ENCODE results near the gene NYAP1. TPM values are rescaled to one million over a fixed set of nuclear protein-coding genes. Genes with fewer than 3 reads are reported as not detected.

The NYAP1 gene
- total RNA-seq, 2 experiments from 2014 or later: 0.10 to 0.98 TPM

DNA sequence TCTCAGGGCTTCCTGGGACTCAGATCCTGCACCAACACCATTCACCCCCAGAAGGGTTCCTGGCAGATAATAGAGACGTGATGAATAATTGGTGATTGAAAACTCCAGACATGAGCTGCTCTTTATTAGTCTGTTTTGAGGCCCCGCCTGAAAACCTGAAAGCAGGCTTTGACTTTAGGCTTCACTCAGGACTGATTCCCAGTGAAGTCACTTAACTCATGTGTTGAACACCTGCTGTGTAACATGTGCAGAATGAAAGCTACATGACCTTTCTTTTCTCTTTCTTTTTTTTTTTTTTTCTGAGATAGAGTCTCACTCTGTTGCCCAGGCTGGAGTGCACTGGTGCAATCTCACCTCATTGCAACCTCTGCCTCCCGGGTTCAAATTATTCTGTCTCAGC, 28.5 kb upstream of the NYAP1 start:
- intact Hi-C loops (cut with micrococcal nuclease; ENCODE audit: unreplicated experiment): no loop called here
- DNase-seq (ENCODE audit: low spot score): no peak
- Histone ChIP-seq H2AFZ (ENCODE audit: low read length) (no peak overlapping the region), H4K20me1 (ENCODE audit: insufficient read depth, low read length) (no peaks in the 10 kb centered on the region), H3K36me3 (ENCODE audit: insufficient read depth, low read length) (peaks cover 2% of the 10 kb centered on the region), H3K4me1 (ENCODE audit: insufficient read depth, low read length, poor library complexity, severe bottlenecking) (peaks cover 8% of the 10 kb centered on the region), H3K27ac (ENCODE audit: low read depth, low read length, poor library complexity, severe bottlenecking) (no peak overlapping the region), H3K4me2 (ENCODE audit: low read length) (no peak overlapping the region), H3K9me2 (ENCODE audit: insufficient read depth, low read length) (no peaks in the 10 kb centered on the region), H3K9me3 (ENCODE audit: low read length) (no peaks in the 10 kb centered on the region), H3K4me3 (ENCODE audit: low read depth, low read length, poor library complexity, severe bottlenecking) (no peak overlapping the region), H3K79me2 (ENCODE audit: insufficient read depth, low read depth, low read length) (no peaks in the 10 kb centered on the region)
- no TSS peak for BruUV-seq (replicated peaks)
- ChIA-PET CTCF (ENCODE audit: unreplicated experiment) (interaction anchor here (0.6 to 0.8 kb wide), 2 partner anchors 20 to 55 kb away, joined by 3 read pairs; no protein-coding TSS in a partner anchor), POLR2A (interaction anchor here (0.9 to 1.2 kb wide), 3 partner anchors 11 to 183 kb away, joined by 3 to 6 read pairs (median 3); partner anchors contain the start of gene PPP1R35)
- TF ChIP-seq, protein P1, sequence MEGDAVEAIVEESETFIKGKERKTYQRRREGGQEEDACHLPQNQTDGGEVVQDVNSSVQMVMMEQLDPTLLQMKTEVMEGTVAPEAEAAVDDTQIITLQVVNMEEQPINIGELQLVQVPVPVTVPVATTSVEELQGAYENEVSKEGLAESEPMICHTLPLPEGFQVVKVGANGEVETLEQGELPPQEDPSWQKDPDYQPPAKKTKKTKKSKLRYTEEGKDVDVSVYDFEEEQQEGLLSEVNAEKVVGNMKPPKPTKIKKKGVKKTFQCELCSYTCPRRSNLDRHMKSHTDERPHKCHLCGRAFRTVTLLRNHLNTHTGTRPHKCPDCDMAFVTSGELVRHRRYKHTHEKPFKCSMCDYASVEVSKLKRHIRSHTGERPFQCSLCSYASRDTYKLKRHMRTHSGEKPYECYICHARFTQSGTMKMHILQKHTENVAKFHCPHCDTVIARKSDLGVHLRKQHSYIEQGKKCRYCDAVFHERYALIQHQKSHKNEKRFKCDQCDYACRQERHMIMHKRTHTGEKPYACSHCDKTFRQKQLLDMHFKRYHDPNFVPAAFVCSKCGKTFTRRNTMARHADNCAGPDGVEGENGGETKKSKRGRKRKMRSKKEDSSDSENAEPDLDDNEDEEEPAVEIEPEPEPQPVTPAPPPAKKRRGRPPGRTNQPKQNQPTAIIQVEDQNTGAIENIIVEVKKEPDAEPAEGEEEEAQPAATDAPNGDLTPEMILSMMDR (conservative IDR thresholded peaks at IDR 0.05; ENCODE audit: low read length): no peak
- no peak for TF ChIP-seq EZH2phosphoT487 (IDR thresholded peaks at IDR 0.05; ENCODE audit: borderline replicate concordance, low read depth, low read length)

DNA sequence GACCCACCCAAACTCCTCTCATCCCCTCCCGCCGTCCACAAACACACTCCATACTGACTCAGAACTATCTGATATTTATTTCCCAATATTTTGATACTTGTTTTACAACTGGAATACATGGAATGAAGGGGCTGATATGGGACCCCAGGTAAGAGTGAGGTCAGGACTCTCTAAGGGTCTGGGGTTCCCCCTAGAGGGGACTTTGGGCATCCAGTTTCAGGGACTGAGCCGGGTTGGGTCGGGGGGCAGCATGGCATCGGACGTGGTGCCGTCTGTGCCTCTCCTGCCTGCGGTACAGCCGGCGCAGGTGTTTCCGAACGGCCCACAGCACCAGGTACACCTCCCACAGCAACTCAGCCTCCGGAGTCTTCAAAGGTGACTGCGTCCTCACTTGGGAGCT, 27.2 kb upstream of the NYAP1 start:
- CTCF ChIA-PET (ENCODE audit: unreplicated experiment): no interaction called here
- no peak for DNase-seq (ENCODE audit: low spot score)
- intact Hi-C loops (cut with micrococcal nuclease; ENCODE audit: unreplicated experiment): no loop called here
- no peaks in the 10 kb centered on the region for H3K4me1 ChIP-seq (ENCODE audit: insufficient read depth, low read length, poor library complexity, severe bottlenecking)
- H3K9me3 ChIP-seq (ENCODE audit: low read length): no peaks in the 10 kb centered on the region
- POLR2A ChIA-PET: no interaction called here
- H3K4me3 ChIP-seq (ENCODE audit: low read depth, low read length, poor library complexity, severe bottlenecking): no peak overlapping the region
- TF ChIP-seq, protein P1 (conservative IDR thresholded peaks at IDR 0.05; ENCODE audit: low read length): peak; percentile 51
- TF ChIP-seq EZH2phosphoT487 (IDR thresholded peaks at IDR 0.05; ENCODE audit: borderline replicate concordance, low read depth, low read length): no peak
- no peaks in the 10 kb centered on the region for H3K79me2 ChIP-seq (ENCODE audit: insufficient read depth, low read depth, low read length)
- no peak overlapping the region for H3K4me2 ChIP-seq (ENCODE audit: low read length)
- no TSS peak for BruUV-seq (replicated peaks)
- H4K20me1 ChIP-seq (ENCODE audit: insufficient read depth, low read length): no peaks in the 10 kb centered on the region
- no peaks in the 10 kb centered on the region for H3K9me2 ChIP-seq (ENCODE audit: insufficient read depth, low read length)
- H3K36me3 ChIP-seq (ENCODE audit: insufficient read depth, low read length): peaks cover 8% of the 10 kb centered on the region
- no peak overlapping the region for H3K27ac ChIP-seq (ENCODE audit: low read depth, low read length, poor library complexity, severe bottlenecking)
- no peak overlapping the region for H2AFZ ChIP-seq (ENCODE audit: low read length)

DNA sequence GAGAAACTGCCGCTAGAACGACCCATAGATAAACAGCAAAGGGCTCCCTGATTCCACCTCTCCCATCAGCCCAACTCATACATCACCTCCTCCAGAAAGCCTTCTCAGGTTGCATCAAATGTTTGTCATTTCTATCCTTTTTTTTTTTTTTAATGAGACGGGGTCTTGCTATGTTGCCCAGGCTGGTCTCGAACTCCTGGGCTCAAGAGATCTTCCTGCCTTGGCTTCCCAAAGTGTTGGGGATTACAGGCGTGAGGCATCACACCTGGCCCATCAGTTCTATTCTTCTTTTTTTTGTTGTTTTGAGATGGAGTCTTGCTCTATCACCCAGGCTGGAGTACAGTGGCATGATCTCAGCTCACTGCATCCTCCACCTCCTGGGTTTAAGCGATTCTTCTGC, 26.7 kb upstream of the NYAP1 start:
- Histone ChIP-seq H3K9me3 (ENCODE audit: low read length) (no peaks in the 10 kb centered on the region), H3K9me2 (ENCODE audit: insufficient read depth, low read length) (no peaks in the 10 kb centered on the region), H3K4me3 (ENCODE audit: low read depth, low read length, poor library complexity, severe bottlenecking) (no peak overlapping the region), H3K36me3 (ENCODE audit: insufficient read depth, low read length) (peaks cover 8% of the 10 kb centered on the region), H3K79me2 (ENCODE audit: insufficient read depth, low read depth, low read length) (no peaks in the 10 kb centered on the region), H3K27ac (ENCODE audit: low read depth, low read length, poor library complexity, severe bottlenecking) (no peak overlapping the region), H4K20me1 (ENCODE audit: insufficient read depth, low read length) (no peaks in the 10 kb centered on the region), H3K4me1 (ENCODE audit: insufficient read depth, low read length, poor library complexity, severe bottlenecking) (no peaks in the 10 kb centered on the region), H3K4me2 (ENCODE audit: low read length) (no peak overlapping the region), H2AFZ (ENCODE audit: low read length) (no peak overlapping the region)
- POLR2A ChIA-PET: no interaction called here
- no peak for TF ChIP-seq EZH2phosphoT487 (IDR thresholded peaks at IDR 0.05; ENCODE audit: borderline replicate concordance, low read depth, low read length)
- TF ChIP-seq, protein P1 (conservative IDR thresholded peaks at IDR 0.05; ENCODE audit: low read length): no peak
- DNase-seq (ENCODE audit: low spot score): no peak
- no TSS peak for BruUV-seq (replicated peaks)
- CTCF ChIA-PET (ENCODE audit: unreplicated experiment): no interaction called here
- intact Hi-C loops (cut with micrococcal nuclease; ENCODE audit: unreplicated experiment): no loop called here
